HepG2 (cell line): ENCODE measurements around the gene ZNF653. TPM values are rescaled to one million over a fixed set of nuclear protein-coding genes. Genes with fewer than 3 reads are reported as not detected.

Source experiments
- ATAC-seq: fragments of 200-7000 bp; cut with Tn5 transposase; 3 replicates; pipeline ENCODE4 v1.9.1; 2020; ENCODE audit warnings: mild to moderate bottlenecking, moderate library complexity
- BruUV-seq: library from RNA; stranded (reverse); fragments of 400-500 nt; replicated peaks from 2 replicates; lab custom pipeline; 2021; lab: Mats Ljungman, UMichigan
- CTCF ChIA-PET: fragments of 300-600 bp; formaldehyde crosslinking; extraction: SDS; loops from one replicate; lab custom pipeline; 2021; ENCODE audit warnings: low total read pairs, inconsistent platforms, low intra/inter-chr PET ratio; lab: Yijun Ruan, JAX
- POLR2A ChIA-PET: fragments of 350-600 bp; sonication (Branson Sonifier 250); formaldehyde crosslinking; loops from one replicate; lab custom pipeline; 2020; ENCODE audit warnings: antibody characterized with exemption, inconsistent platforms; lab: Yijun Ruan, JAX
- DNase-seq: peaks from one replicate; pipeline ENCODE4 v3.0.0-alpha.2; 2015; ENCODE audit warnings: low spot score
- FAIRE-seq: peaks from 3 replicates; lab custom pipeline; 2011; peaks lifted over from hg19 to GRCh38; lab: Jason Lieb, UNC
- H2AFZ ChIP-seq: one replicate; pipeline ENCODE4 v1.6.1; 2011; ENCODE audit warnings: low read length, inconsistent platforms
- H3K27ac ChIP-seq: fragments of 300-600 bp; 3 replicates; pipeline ENCODE4 v1.8.0; 2011; ENCODE audit warnings: mixed run types, mild to moderate bottlenecking, mixed read lengths, low read length, inconsistent platforms; ENCODE audit not compliant: insufficient read depth; ENCODE audit errors: extremely low read length
- H3K27me3 ChIP-seq, 2 experiments: fragments of 200-600 bp in 1 of 2; 2 replicates in 1 of 2; 3 replicates in 1 of 2; pipeline versions ENCODE4 v1.6.0 to v1.8.0; 2011; ENCODE audit warnings: low read length in 2 of 2, mild to moderate bottlenecking in 2 of 2, moderate library complexity in 2 of 2, inconsistent platforms in 1 of 2; ENCODE audit not compliant: insufficient read depth in 2 of 2, control insufficient read depth in 1 of 2
- H3K36me3 ChIP-seq, 2 experiments: fragments of 200-600 bp in 1 of 2; replicated peaks in 1 of 2; 2 replicates in 1 of 2; 3 replicates in 1 of 2; pipeline versions ENCODE4 v1.5.1 to v1.8.0; 2011; ENCODE audit warnings: low read length in 2 of 2, inconsistent platforms in 1 of 2; ENCODE audit not compliant: insufficient read depth in 2 of 2, control insufficient read depth in 1 of 2
- H3K4me1 ChIP-seq: 2 replicates; pipeline ENCODE4 v1.5.1; 2012; ENCODE audit warnings: low read length, inconsistent platforms; ENCODE audit not compliant: insufficient read depth
- H3K4me2 ChIP-seq: 2 replicates; pipeline ENCODE4 v1.6.0; 2011; ENCODE audit warnings: low read depth, low read length, inconsistent platforms
- H3K4me3 ChIP-seq, 3 experiments: fragments of 200-600 bp in 1 of 3; sonication (generic), shearing (Covaris generic) in 1 of 3; replicated peaks in 1 of 3; 2 replicates each; pipeline ENCODE4 v1.5.1; 2011 to 2016; ENCODE audit warnings: low read length in 3 of 3, inconsistent platforms in 2 of 3, low read depth in 2 of 3, mild to moderate bottlenecking in 2 of 3, control low read depth in 1 of 3, mixed read lengths in 1 of 3; ENCODE audit not compliant: insufficient read depth in 1 of 3
- H3K79me2 ChIP-seq: one replicate; pipeline ENCODE4 v1.6.1; 2011; ENCODE audit warnings: low read length, inconsistent platforms; ENCODE audit not compliant: insufficient read depth
- H3K9ac ChIP-seq: 2 replicates; pipeline ENCODE4 v1.6.0; 2011; ENCODE audit warnings: mild to moderate bottlenecking, low read depth, low read length, inconsistent platforms; ENCODE audit not compliant: insufficient read depth
- H3K9me3 ChIP-seq: 2 replicates; pipeline ENCODE4 v1.5.1; 2012; ENCODE audit warnings: mild to moderate bottlenecking, low read length
- H4K20me1 ChIP-seq: 2 replicates; pipeline ENCODE4 v1.6.0; 2011; ENCODE audit warnings: inconsistent platforms, mild to moderate bottlenecking, low read length, moderate library complexity; ENCODE audit not compliant: insufficient read depth
- ASH2L ChIP-seq: fragments of 300-600, 200-600 bp; sonication (generic); IDR thresholded peaks from 2 replicates; pipeline ENCODE4 v1.7.0; 2017; ENCODE audit warnings: low read depth, mild to moderate bottlenecking, moderate library complexity, mixed read lengths, low read length; ENCODE audit not compliant: insufficient read length
- CEBPB ChIP-seq: IDR thresholded peaks from 2 replicates; pipeline ENCODE4 v1.6.1; 2011; ENCODE audit warnings: low read depth, low read length, improper control_type of control experiment, borderline replicate concordance
- GABPB1 ChIP-seq: IDR thresholded peaks from 2 replicates; pipeline ENCODE4 v1.6.1; 2016; ENCODE audit warnings: mild to moderate bottlenecking, missing genetic modification reagents, moderate library complexity, missing compliant biosample characterization
- HNRNPK ChIP-seq: fragments of 200-400 bp; formaldehyde crosslinking; IDR thresholded peaks from 2 replicates; pipeline ENCODE4 v1.6.1; 2018; ENCODE audit warnings: low read length, low read depth, moderate library complexity, mild to moderate bottlenecking; ENCODE audit not compliant: poor library complexity, severe bottlenecking
- KDM1A ChIP-seq: IDR thresholded peaks from 2 replicates; pipeline ENCODE4 v1.6.1; 2016; ENCODE audit warnings: missing compliant biosample characterization
- LCORL ChIP-seq, 2 experiments: fragments of 450-650 bp in 1 of 2; sonication (generic) in 1 of 2; formaldehyde crosslinking in 1 of 2; IDR thresholded peaks; 2 replicates each; pipeline versions ENCODE4 v1.5.0 to v1.6.1; 2017 to 2020; ENCODE audit warnings: antibody characterized with exemption in 1 of 2, missing genetic modification reagents in 1 of 2
- MATR3 ChIP-seq: sonication (generic); formaldehyde crosslinking; IDR thresholded peaks from 2 replicates; pipeline ENCODE4 v1.4.0; 2020; ENCODE audit warnings: missing genetic modification reagents
- PAF1 ChIP-seq: IDR thresholded peaks from 2 replicates; pipeline ENCODE4 v1.6.1; 2016; ENCODE audit warnings: missing genetic modification reagents, missing compliant biosample characterization
- PHF8 ChIP-seq: sonication (generic); formaldehyde crosslinking; IDR thresholded peaks from 2 replicates; pipeline ENCODE4 v1.5.0; 2020; ENCODE audit warnings: missing genetic modification reagents
- SKIL ChIP-seq: sonication (generic); formaldehyde crosslinking; IDR thresholded peaks from 2 replicates; pipeline ENCODE4 v1.8.0; 2022; ENCODE audit warnings: missing genetic modification reagents, mild to moderate bottlenecking, moderate library complexity, borderline replicate concordance
- TAF15 ChIP-seq: fragments of 200-400 bp; formaldehyde crosslinking; IDR thresholded peaks from one replicate; pipeline ENCODE4 v1.6.1; 2018; ENCODE audit warnings: mild to moderate bottlenecking, low read depth, low read length; ENCODE audit not compliant: poor library complexity, severe bottlenecking
- ZGPAT ChIP-seq: IDR thresholded peaks from 2 replicates; pipeline ENCODE4 v1.6.1; 2016; ENCODE audit warnings: mild to moderate bottlenecking
- ZNF256 ChIP-seq: sonication (generic); formaldehyde crosslinking; conservative IDR thresholded peaks from 2 replicates; pipeline ENCODE4 v1.4.0; 2020; ENCODE audit warnings: missing genetic modification reagents
- ZNF414 ChIP-seq: sonication (generic); formaldehyde crosslinking; IDR thresholded peaks from 2 replicates; pipeline ENCODE4 v1.5.0; 2020; ENCODE audit warnings: missing genetic modification reagents
- ZNF430 ChIP-seq: sonication (generic); formaldehyde crosslinking; IDR thresholded peaks from 2 replicates; pipeline ENCODE4 v1.9.0; 2021; ENCODE audit warnings: mild to moderate bottlenecking, missing genetic modification reagents
- ZNF850 ChIP-seq: sonication (generic); formaldehyde crosslinking; conservative IDR thresholded peaks from 2 replicates; pipeline ENCODE4 v1.9.0; 2021; ENCODE audit warnings: mild to moderate bottlenecking, missing genetic modification reagents
- WGBS: methylation state at CpG from one replicate; pipeline ENCODE4 v1.1.6; 2017; ENCODE audit warnings: low lambda C conversion rate; 5-methylcytosine and 5-hydroxymethylcytosine counted together
- in situ Hi-C: cut with HindIII; loops from 2 replicates; pipeline ENCODE4 v1.10.0; 2017; ENCODE audit warnings: low pct_unique_long_range_greater_than_20kb; ENCODE audit not compliant: extremely low pct_ligation_motif_present
- intact Hi-C: fragments of 100-400 bp; cut with micrococcal nuclease; formaldehyde crosslinking; loops from one replicate; pipeline ENCODE4 v1.10.0; 2022; ENCODE audit not compliant: unreplicated experiment
- polyA plus RNA-seq, 8 experiments: library from polyadenylated mRNA; depleted of rRNA in 3 of 8; stranded (reverse) in 7 of 8; unstranded in 1 of 8; fragments of >200 nt; fragmentation: Illumina TruSeq in 4 of 8; extraction: Trizol in 4 of 8; gene quantifications; 2 replicates each; pipeline versions ENCODE4 v1.2.1 to v1.2.3, GENCODE V29; 2011 to 2016; ENCODE audit warnings: low read depth in 4 of 8, missing spikeins in 1 of 8, mixed read lengths in 1 of 8; ENCODE audit not compliant: insufficient read depth in 1 of 8
- total RNA-seq, 5 experiments: library from RNA; depleted of rRNA; stranded (reverse); fragments of >200 nt; fragmentation: Illumina TruSeq; extraction: Trizol; gene quantifications; 2 replicates each; pipeline ENCODE4 v1.2.3, GENCODE V29; 2016; ENCODE audit warnings: low read depth in 1 of 5

ZNF653 gene
- total and polyA plus RNA-seq, 2 of the 13 experiments (the other 11 are each of a cell fraction or from before 2014, with no cell fraction given) = 4.7 to 7.1 TPM

- Histone ChIP-seq H2AFZ (no peak within 1 kb of the TSS), H4K20me1 (no peaks in the 10 kb centered on the region), H3K27me3 (no peaks in the 10 kb centered on the region), H3K79me2 (peaks cover 15% of the 10 kb centered on the region), H3K36me3 (peaks cover 7 to 18% of the 10 kb centered on the region in 2 experiments), H3K9ac (peak within 1 kb of the TSS; percentile 83), H3K27ac (peak within 1 kb of the TSS; percentile 71), H3K4me3 (peak within 1 kb of the TSS; percentile 78 to 88 (median 81)), H3K4me1 (peaks cover 20% of the 10 kb centered on the region), H3K4me2 (peak within 1 kb of the TSS; percentile 91), H3K9me3 (no peaks in the 10 kb centered on the region)
- 0% methylated on average over 34 of the region's 53 CpGs for WGBS
- ChIA-PET CTCF (interaction anchor here (1.6 kb wide), 1 partner anchor 54 kb away, joined by 9 read pairs; no protein-coding TSS in a partner anchor), POLR2A (interaction anchor here (1.0 to 2.5 kb wide), 13 partner anchors 9 to 141 kb away, joined by 3 to 40 read pairs (median 7); partner anchors contain the start of genes CCDC159, EPOR, RGL3 and SWSAP1)
- DNase-seq (peak; percentile 99), FAIRE-seq (peak; percentile 97), ATAC-seq (peak; percentile 96)
- in situ Hi-C loops = no loop called here
- BruUV-seq = TSS peak; percentile 57
- intact Hi-C loops = loop anchor here (1.0 kb wide), 1 partner anchor 54 kb away; no protein-coding TSS in a partner anchor
- TF ChIP-seq GABPB1 (CRISPR knock-in tag) = peak; percentile 99
- TF ChIP-seq ZNF256 = no peak
- TF ChIP-seq HNRNPK = no peak
- TF ChIP-seq KDM1A (CRISPR knock-in tag) = peak; percentile 77; the same call in 1 of the 2 replicates
- TF ChIP-seq ZGPAT = peak; percentile 93
- peak; percentile 91 for TF ChIP-seq PHF8 (CRISPR knock-in tag)
- TF ChIP-seq MATR3 (CRISPR knock-in tag) = no peak
- TF ChIP-seq ZNF430 (CRISPR knock-in tag) = no peak
- TF ChIP-seq TAF15 = no peak
- TF ChIP-seq CEBPB = no peak
- no peak for TF ChIP-seq ZNF850 (CRISPR knock-in tag)
- TF ChIP-seq LCORL (IDR thresholded peaks at IDR 0.05) = no peak
- peak; percentile 78 for TF ChIP-seq LCORL (CRISPR knock-in tag; IDR thresholded peaks at IDR 0.05)
- no peak; the same call in 1 of the 2 replicates for TF ChIP-seq ZNF414 (CRISPR knock-in tag)
- no peak for TF ChIP-seq PAF1 (CRISPR knock-in tag)
- peak; percentile 68 for TF ChIP-seq ASH2L
- no peak; the same call in 1 of the 2 replicates for TF ChIP-seq SKIL (CRISPR knock-in tag)
Observed at GRCh38 chr19:11435057-11435832, 70.4 kb downstream of the ZNF653 start, which contains the start of the genes ODAD3 and PRKCSH. ODAD3 (minus strand) TSS chr19:11435121; CDS start chr19:11435016, 105 bp downstream. PRKCSH (plus strand) TSS chr19:11435635; CDS start chr19:11436118, 483 bp downstream.
